ENCODE data around the gene CMBL. TPM values are rescaled to one million over a fixed set of nuclear protein-coding genes. Genes with fewer than 3 reads are reported as not detected.

CMBL gene
- total RNA-seq, 1 donor from 2014 or later, result 11.3 TPM

DNA sequence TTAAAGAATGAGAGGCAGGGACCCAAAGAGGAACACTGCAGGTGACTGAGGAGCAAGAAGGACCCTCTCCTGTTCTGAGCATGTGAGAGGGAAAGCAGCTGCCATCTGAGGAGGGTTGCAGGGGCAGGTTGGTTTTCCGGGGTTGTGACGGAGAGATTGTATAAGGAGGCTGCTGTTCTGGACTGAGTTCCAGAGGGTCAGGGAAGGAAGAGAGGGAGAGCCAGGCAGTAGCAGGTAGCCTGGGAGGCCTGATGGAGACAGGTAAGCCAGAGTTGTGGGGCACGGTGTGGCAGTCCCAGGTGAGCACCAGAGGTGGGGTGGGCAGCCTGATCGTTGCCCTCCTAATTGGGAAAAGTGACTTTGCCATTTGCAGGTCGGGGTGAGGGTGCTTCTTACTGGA lies 47.8 kb downstream of the CMBL start:
- TF ChIP-seq EZH2 (IDR thresholded peaks at IDR 0.05) (no peak), EZH2phosphoT487 (IDR thresholded peaks at IDR 0.05) (no peak), CTCF (IDR thresholded peaks at IDR 0.05) (no peak)
- H3K9me3 ChIP-seq (ENCODE audit: low read depth), result no peaks in the 10 kb centered on the region
- no peak overlapping the region for H3K27ac ChIP-seq
- no peaks in the 10 kb centered on the region for H3K27me3 ChIP-seq
- H3K27me3 Mint-ChIP-seq (ENCODE audit: insufficient read depth, low read depth), result no peaks in the 10 kb centered on the region
- H4K20me1 ChIP-seq (ENCODE audit: low read depth), result peaks cover 49% of the 10 kb centered on the region
- H3K4me1 Mint-ChIP-seq, result no peaks in the 10 kb centered on the region
- peaks cover 32% of the 10 kb centered on the region for H3K36me3 ChIP-seq
- no peaks in the 10 kb centered on the region for H3K4me1 ChIP-seq
- H3K9me3 Mint-ChIP-seq, result no peaks in the 10 kb centered on the region
- no peak overlapping the region for H2AFZ ChIP-seq (replicated peaks)
- H3K4me3 ChIP-seq, result no peak overlapping the region
- H3F3A ChIP-seq (ENCODE audit: low read depth), result peaks cover 32% of the 10 kb centered on the region
- no peak overlapping the region for H3K27ac Mint-ChIP-seq
- H3K9ac ChIP-seq, result no peak overlapping the region
- H3K4me2 ChIP-seq, result no peak overlapping the region
- peaks cover 33% of the 10 kb centered on the region for H3K79me2 ChIP-seq (ENCODE audit: low read depth)
- peak overlapping the region; percentile 69 for H3K4me3 Mint-ChIP-seq
- no peak for DNase-seq (ENCODE audit: low spot score)
- H3K36me3 Mint-ChIP-seq, result peaks cover 54% of the 10 kb centered on the region

DNA sequence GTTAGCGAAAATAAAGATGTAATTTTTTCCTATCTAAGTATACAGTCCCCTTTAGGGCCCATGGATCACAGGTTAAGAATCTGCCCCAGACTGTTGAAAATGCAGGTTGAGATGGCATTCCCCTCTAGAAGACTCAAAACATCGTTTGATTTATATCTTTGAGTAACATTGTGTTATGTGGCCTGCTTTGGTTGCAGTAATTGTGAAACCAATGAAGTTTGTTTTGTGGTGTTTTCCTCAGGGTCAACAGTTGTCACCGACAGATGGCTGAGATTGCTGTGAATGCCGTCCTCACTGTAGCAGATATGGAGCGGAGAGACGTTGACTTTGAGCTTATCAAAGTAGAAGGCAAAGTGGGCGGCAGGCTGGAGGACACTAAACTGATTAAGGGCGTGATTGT lies 49.8 kb downstream of the CMBL start:
- no peak overlapping the region for H3K4me3 Mint-ChIP-seq
- H3K4me2 ChIP-seq, result no peak overlapping the region
- no peak for TF ChIP-seq EZH2 (IDR thresholded peaks at IDR 0.05)
- no peak for TF ChIP-seq EZH2phosphoT487 (IDR thresholded peaks at IDR 0.05)
- TF ChIP-seq CTCF (IDR thresholded peaks at IDR 0.05), result no peak
- H3K4me1 ChIP-seq, result no peaks in the 10 kb centered on the region
- no peak overlapping the region for H3K4me3 ChIP-seq
- H3K36me3 ChIP-seq, result peaks cover 32% of the 10 kb centered on the region
- H3K9me3 Mint-ChIP-seq, result no peaks in the 10 kb centered on the region
- H3K36me3 Mint-ChIP-seq, result peaks cover 47% of the 10 kb centered on the region
- H3K9me3 ChIP-seq (ENCODE audit: low read depth), result no peaks in the 10 kb centered on the region
- no peaks in the 10 kb centered on the region for H3K4me1 Mint-ChIP-seq
- no peak overlapping the region for H3K27ac Mint-ChIP-seq
- no peaks in the 10 kb centered on the region for H3K27me3 Mint-ChIP-seq (ENCODE audit: insufficient read depth, low read depth)
- peaks cover 23% of the 10 kb centered on the region for H3F3A ChIP-seq (ENCODE audit: low read depth)
- no peak overlapping the region for H3K27ac ChIP-seq
- no peak overlapping the region for H2AFZ ChIP-seq (replicated peaks)
- no peaks in the 10 kb centered on the region for H3K27me3 ChIP-seq
- H3K79me2 ChIP-seq (ENCODE audit: low read depth), result peaks cover 53% of the 10 kb centered on the region
- H3K9ac ChIP-seq, result no peak overlapping the region
- DNase-seq (ENCODE audit: low spot score), result no peak
- H4K20me1 ChIP-seq (ENCODE audit: low read depth), result peaks cover 70% of the 10 kb centered on the region

DNA sequence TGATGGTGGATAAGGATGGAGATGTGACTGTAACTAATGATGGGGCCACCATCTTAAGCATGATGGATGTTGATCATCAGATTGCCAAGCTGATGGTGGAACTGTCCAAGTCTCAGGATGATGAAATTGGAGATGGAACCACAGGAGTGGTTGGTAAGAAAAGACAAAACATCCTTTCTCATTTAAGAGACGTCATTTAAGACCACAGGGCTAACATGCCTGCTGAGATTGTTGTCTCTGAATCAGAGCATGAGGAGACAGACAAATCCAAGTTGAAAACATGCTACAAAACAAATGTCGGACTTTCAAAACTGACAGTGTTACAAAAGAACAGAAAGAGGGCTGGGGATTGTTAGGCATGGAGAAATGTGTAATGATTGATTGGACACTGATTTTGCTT lies 53.0 kb downstream of the CMBL start:
- H3K79me2 ChIP-seq (ENCODE audit: low read depth), result peaks cover 82% of the 10 kb centered on the region
- H3F3A ChIP-seq (ENCODE audit: low read depth), result peaks cover 10% of the 10 kb centered on the region
- H3K27ac ChIP-seq, result no peak overlapping the region
- H3K4me3 ChIP-seq, result no peak overlapping the region
- Mint-ChIP-seq H3K27me3 (ENCODE audit: insufficient read depth, low read depth) (no peaks in the 10 kb centered on the region), H3K9me3 (no peaks in the 10 kb centered on the region), H3K4me3 (no peak overlapping the region), H3K36me3 (peaks cover 33% of the 10 kb centered on the region), H3K4me1 (peaks cover 13% of the 10 kb centered on the region), H3K27ac (no peak overlapping the region)
- H3K36me3 ChIP-seq, result peaks cover 29% of the 10 kb centered on the region
- no peak for DNase-seq (ENCODE audit: low spot score)
- H3K9me3 ChIP-seq (ENCODE audit: low read depth), result no peaks in the 10 kb centered on the region
- H3K9ac ChIP-seq, result no peak overlapping the region
- H3K4me2 ChIP-seq, result no peak overlapping the region
- TF ChIP-seq CTCF (IDR thresholded peaks at IDR 0.05) (no peak), EZH2 (IDR thresholded peaks at IDR 0.05) (no peak)
- no peaks in the 10 kb centered on the region for H3K27me3 ChIP-seq
- H2AFZ ChIP-seq (replicated peaks), result no peak overlapping the region
- H4K20me1 ChIP-seq (ENCODE audit: low read depth), result peaks cover 84% of the 10 kb centered on the region
- peaks cover 6% of the 10 kb centered on the region for H3K4me1 ChIP-seq

All from neural progenitor cell (in vitro differentiated cells).